NOMO-1 (cell line): ENCODE results near the gene NRN1L.

Experiments used
- DNase-seq, 2 experiments: peaks; one replicate each; lab custom pipeline; 2025; ENCODE audit not compliant: unreplicated experiment in 2 of 2; lab: John Stamatoyannopoulos, UW

Gene NRN1L

GRCh38 chr16:67934306-67935100, 49.8 kb downstream of the NRN1L start:
- no peak for DNase-seq

DNA sequence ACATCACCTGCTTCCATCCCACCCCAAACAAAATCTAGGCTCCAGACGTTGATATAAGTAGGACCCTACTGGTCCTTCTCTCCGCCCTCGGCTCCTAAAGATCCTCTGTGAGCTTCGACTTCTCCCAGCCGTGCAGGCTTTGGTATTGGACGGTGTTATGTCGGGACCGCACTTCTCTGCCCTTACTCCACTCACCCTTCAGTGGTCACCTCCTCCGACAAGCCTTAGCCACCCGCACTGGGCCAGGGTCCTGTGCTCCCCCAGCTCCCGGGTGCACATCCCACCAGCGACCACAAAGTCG, 50.4 kb downstream of the NRN1L start:
- DNase-seq, result no peak

GRCh38 chr16:67935402-67936123, 50.9 kb downstream of the NRN1L start:
- DNase-seq, result peak; percentile 95 to 96
